OCI-LY3 (cell line): ENCODE data around the gene DPYD.

Source experiments
- H2AFZ ChIP-seq: fragments of 200-600, 300-600 bp; shearing (Covaris generic); 2 replicates; pipeline ENCODE4 v1.6.0; 2014; ENCODE audit warnings: antibody characterized with exemption, low read depth, low read length
- H3K27ac ChIP-seq: fragments of 200-600, 300-600 bp; sonication (generic); 2 replicates; pipeline ENCODE4 v1.5.1; 2014; ENCODE audit warnings: mild to moderate bottlenecking, low read length, moderate library complexity, mixed read lengths
- H3K27me3 ChIP-seq: fragments of 200-600, 300-600 bp; sonication (generic); 2 replicates; pipeline ENCODE4 v1.6.1; 2014; ENCODE audit warnings: low read depth, low read length, mixed read lengths
- H3K36me3 ChIP-seq: fragments of 200-600, 300-600 bp; sonication (generic); replicated peaks from 2 replicates; pipeline ENCODE3; 2014; ENCODE audit warnings: low read depth, low read length, mixed read lengths
- H3K4me1 ChIP-seq: fragments of 300-600, 200-600 bp; sonication (generic); 2 replicates; pipeline ENCODE4 v1.6.1; 2014; ENCODE audit warnings: low read length, mixed read lengths
- H3K4me2 ChIP-seq: fragments of 200-600, 300-600 bp; sonication (generic); 2 replicates; pipeline ENCODE4 v1.6.1; 2014; ENCODE audit warnings: low read length, mixed read lengths
- H3K4me3 ChIP-seq: fragments of 300-600, 200-600 bp; sonication (generic); 2 replicates; pipeline ENCODE4 v1.5.1; 2014; ENCODE audit warnings: antibody characterized with exemption, mild to moderate bottlenecking, low read length, moderate library complexity
- H3K79me2 ChIP-seq: fragments of 300-600, 200-600 bp; shearing (Covaris generic); 2 replicates; pipeline ENCODE4 v1.6.1; 2014; ENCODE audit warnings: mild to moderate bottlenecking, low read length, mixed read lengths
- H3K9ac ChIP-seq: fragments of 300-600, 200-600 bp; shearing (Covaris generic); 2 replicates; pipeline ENCODE4 v1.6.0; 2014; ENCODE audit warnings: mild to moderate bottlenecking, low read length, moderate library complexity
- H3K9me3 ChIP-seq: fragments of 200-600, 300-600 bp; shearing (Covaris generic); 2 replicates; pipeline ENCODE4 v1.6.1; 2014; ENCODE audit warnings: low read length, mixed read lengths; ENCODE audit not compliant: insufficient read depth
- H4K20me1 ChIP-seq: fragments of 200-600, 300-600 bp; sonication (generic); 2 replicates; pipeline ENCODE4 v1.6.1; 2016; ENCODE audit warnings: low read length, mixed read lengths; ENCODE audit not compliant: insufficient read depth
- EZH2phosphoT487 ChIP-seq: fragments of 200-600 bp; shearing (Covaris generic); IDR thresholded peaks from 2 replicates; pipeline ENCODE4 v1.6.1; 2018; ENCODE audit warnings: antibody characterized with exemption, mixed run types, low read depth
- TF ChIP-seq, protein P1 (sequence below): fragments of 200-600, 300-600 bp; sonication (generic); IDR thresholded peaks from 2 replicates; pipeline ENCODE4 v1.5.1; 2014; ENCODE audit warnings: antibody characterized with exemption, low read length, low read depth

Gene DPYD

DNA sequence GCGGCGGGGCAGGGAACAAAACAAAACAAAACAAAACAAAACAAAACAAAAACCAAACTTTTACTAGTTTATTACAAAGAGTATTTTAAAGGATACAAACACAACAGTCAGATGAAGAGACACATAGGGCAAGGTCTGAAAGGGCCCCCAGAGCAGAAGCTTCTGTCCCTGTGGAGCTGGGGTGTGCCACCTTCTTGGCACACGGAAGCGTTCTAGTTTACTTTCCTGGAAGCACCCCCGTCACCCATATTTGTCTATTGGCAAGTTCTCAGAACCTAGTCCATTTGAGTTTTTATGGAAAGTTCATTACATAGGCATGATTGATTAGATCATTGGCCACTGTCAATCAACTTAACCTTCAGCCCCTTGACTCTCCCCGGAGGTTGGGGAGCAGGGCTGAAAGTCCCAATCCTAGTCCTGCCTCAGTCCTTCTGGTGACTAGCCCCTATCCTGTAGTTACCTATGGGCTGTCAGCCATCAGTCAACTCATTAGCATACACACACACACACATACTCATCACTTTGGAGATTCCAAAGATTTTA is 380.4 kb downstream of the DPYD start:
- TF ChIP-seq EZH2phosphoT487, result no peak
- TF ChIP-seq, protein P1, sequence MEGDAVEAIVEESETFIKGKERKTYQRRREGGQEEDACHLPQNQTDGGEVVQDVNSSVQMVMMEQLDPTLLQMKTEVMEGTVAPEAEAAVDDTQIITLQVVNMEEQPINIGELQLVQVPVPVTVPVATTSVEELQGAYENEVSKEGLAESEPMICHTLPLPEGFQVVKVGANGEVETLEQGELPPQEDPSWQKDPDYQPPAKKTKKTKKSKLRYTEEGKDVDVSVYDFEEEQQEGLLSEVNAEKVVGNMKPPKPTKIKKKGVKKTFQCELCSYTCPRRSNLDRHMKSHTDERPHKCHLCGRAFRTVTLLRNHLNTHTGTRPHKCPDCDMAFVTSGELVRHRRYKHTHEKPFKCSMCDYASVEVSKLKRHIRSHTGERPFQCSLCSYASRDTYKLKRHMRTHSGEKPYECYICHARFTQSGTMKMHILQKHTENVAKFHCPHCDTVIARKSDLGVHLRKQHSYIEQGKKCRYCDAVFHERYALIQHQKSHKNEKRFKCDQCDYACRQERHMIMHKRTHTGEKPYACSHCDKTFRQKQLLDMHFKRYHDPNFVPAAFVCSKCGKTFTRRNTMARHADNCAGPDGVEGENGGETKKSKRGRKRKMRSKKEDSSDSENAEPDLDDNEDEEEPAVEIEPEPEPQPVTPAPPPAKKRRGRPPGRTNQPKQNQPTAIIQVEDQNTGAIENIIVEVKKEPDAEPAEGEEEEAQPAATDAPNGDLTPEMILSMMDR, result no peak
- Histone ChIP-seq H3K4me2 (no peak overlapping the region), H3K27me3 (no peaks in the 10 kb centered on the region), H4K20me1 (no peaks in the 10 kb centered on the region), H3K4me3 (no peak overlapping the region), H2AFZ (no peak overlapping the region), H3K9ac (no peak overlapping the region), H3K27ac (no peak overlapping the region), H3K9me3 (no peaks in the 10 kb centered on the region), H3K79me2 (no peaks in the 10 kb centered on the region), H3K4me1 (peaks cover 10% of the 10 kb centered on the region), H3K36me3 (no peaks in the 10 kb centered on the region)

DNA sequence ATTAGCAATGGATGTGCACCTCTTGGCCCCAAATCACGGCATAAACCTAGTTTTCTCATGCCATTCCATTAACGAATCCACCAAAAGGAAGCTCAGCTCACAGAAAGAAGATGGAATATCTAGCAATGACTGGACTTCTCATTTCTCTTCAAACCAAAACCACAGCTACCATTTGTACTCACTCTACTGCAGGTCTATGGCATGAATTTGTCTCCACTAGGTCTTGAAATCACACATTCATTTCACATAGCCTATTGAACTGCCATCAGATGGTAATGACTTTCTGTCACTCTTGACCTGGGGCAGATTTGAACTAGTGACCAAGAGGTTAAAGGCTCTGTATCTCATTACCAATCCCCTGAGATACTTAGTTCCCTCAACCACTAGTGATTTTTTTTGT is 382.7 kb downstream of the DPYD start:
- TF ChIP-seq, protein P1, result no peak
- TF ChIP-seq EZH2phosphoT487, result no peak

DNA sequence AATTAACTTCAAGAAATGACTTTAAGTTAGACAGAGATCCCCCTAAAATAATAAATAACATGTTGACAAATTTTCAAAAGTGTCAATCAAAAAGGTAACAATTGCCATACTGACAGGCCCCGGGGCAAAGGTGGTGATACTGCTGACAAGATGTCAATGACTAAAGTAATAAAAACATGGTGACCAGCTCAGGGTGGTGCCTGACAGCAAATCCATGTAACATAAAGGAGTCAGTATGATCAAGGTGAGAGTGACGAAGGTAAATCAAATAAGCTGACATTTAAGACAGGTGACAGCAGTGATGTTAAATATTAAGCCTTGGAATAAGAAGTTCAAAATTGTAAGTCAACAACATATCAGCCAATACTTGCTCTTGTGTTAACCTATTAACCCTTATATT is 387.5 kb downstream of the DPYD start:
- Histone ChIP-seq H3K79me2 (no peaks in the 10 kb centered on the region), H3K4me1 (peaks cover 10% of the 10 kb centered on the region), H4K20me1 (no peaks in the 10 kb centered on the region), H3K27ac (no peak overlapping the region), H3K36me3 (no peaks in the 10 kb centered on the region), H3K4me3 (no peak overlapping the region), H2AFZ (no peak overlapping the region), H3K27me3 (no peaks in the 10 kb centered on the region), H3K9ac (no peak overlapping the region), H3K9me3 (no peaks in the 10 kb centered on the region), H3K4me2 (no peak overlapping the region)
- TF ChIP-seq, protein P1, result no peak
- no peak for TF ChIP-seq EZH2phosphoT487

More for the DNA sequence above, 382.7 kb downstream of the DPYD start:
- peaks cover 10% of the 10 kb centered on the region for H3K4me1 ChIP-seq
- H3K27ac ChIP-seq, result no peak overlapping the region
- no peak overlapping the region for H3K9ac ChIP-seq
- no peak overlapping the region for H2AFZ ChIP-seq
- H3K4me3 ChIP-seq, result no peak overlapping the region
- H3K27me3 ChIP-seq, result no peaks in the 10 kb centered on the region
- no peaks in the 10 kb centered on the region for H3K9me3 ChIP-seq
- no peaks in the 10 kb centered on the region for H3K36me3 ChIP-seq
- no peak overlapping the region for H3K4me2 ChIP-seq
- H4K20me1 ChIP-seq, result no peaks in the 10 kb centered on the region
- H3K79me2 ChIP-seq, result no peaks in the 10 kb centered on the region

DNA sequence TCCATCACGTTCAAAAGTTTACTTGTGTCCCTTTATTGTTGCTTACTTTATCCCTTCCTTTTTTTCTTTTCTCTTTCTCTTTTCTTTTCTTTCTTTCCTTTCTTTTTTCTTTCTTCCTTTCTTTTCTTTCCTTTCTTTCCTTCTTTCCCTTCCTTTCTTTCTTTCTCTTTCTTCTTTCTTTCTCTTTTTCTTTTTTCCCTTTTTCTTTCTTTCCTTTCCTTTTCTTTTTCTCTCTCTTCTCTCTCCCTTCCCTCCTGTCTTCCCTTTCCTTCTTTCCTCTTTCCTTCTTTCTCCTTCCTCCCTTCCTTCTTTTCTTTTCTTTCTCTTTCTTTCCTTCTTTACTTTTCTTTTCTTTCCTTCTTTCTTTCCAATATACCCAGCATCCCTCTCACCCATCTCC is 391.2 kb downstream of the DPYD start:
- H4K20me1 ChIP-seq, result no peaks in the 10 kb centered on the region
- no peak overlapping the region for H3K4me3 ChIP-seq
- H3K4me1 ChIP-seq, result no peaks in the 10 kb centered on the region
- TF ChIP-seq, protein P1, result no peak
- TF ChIP-seq EZH2phosphoT487, result no peak
- no peak overlapping the region for H3K4me2 ChIP-seq
- no peak overlapping the region for H2AFZ ChIP-seq
- no peaks in the 10 kb centered on the region for H3K79me2 ChIP-seq
- H3K9me3 ChIP-seq, result no peaks in the 10 kb centered on the region
- H3K27me3 ChIP-seq, result no peaks in the 10 kb centered on the region
- no peaks in the 10 kb centered on the region for H3K36me3 ChIP-seq
- H3K27ac ChIP-seq, result no peak overlapping the region
- H3K9ac ChIP-seq, result no peak overlapping the region
